GM12878 (cell line): ENCODE measurements around the gene IQGAP2. TPM values are rescaled to one million over a fixed set of nuclear protein-coding genes. Genes with fewer than 3 reads are reported as not detected.

ENCODE experiments used
- ATAC-seq: fragments of 200-7000 bp; cut with Tn5 transposase; 3 replicates; pipeline ENCODE4 v1.9.1; 2020; ENCODE audit warnings: mild to moderate bottlenecking, moderate library complexity
- BruUV-seq: library from RNA; stranded (reverse); fragments of 400-500 nt; replicated peaks from 2 replicates; lab custom pipeline; 2021; lab: Mats Ljungman, UMichigan
- CTCF ChIA-PET: fragments of 300-600 bp; sonication (Branson Sonifier 250); formaldehyde crosslinking; extraction: SDS; loops from one replicate; lab custom pipeline; 2021; ENCODE audit warnings: inconsistent platforms; lab: Yijun Ruan, JAX
- POLR2A ChIA-PET: fragments of 350-600 bp; formaldehyde crosslinking; extraction: SDS; loops from one replicate; lab custom pipeline; 2021; ENCODE audit warnings: inconsistent platforms; lab: Charles Lee
- RAD21 ChIA-PET: fragments of 300-600 bp; sonication (Branson Sonifier 250); formaldehyde crosslinking; loops from one replicate; lab custom pipeline; 2023; ENCODE audit warnings: antibody characterized with exemption; ENCODE audit not compliant: unreplicated experiment; lab: Charles Lee
- SMC1A ChIA-PET: fragments of 300-600 bp; sonication (Branson Sonifier 250); formaldehyde crosslinking; loops from one replicate; lab custom pipeline; 2023; ENCODE audit not compliant: unreplicated experiment, uncharacterized antibody; lab: Charles Lee
- DNase-seq: peaks from one replicate; pipeline ENCODE4 v3.0.0-alpha.2; 2011; ENCODE audit warnings: low read depth, low spot score
- FAIRE-seq: peaks from 3 replicates; lab custom pipeline; 2011; peaks lifted over from hg19 to GRCh38; lab: Jason Lieb, UNC
- H2AFZ ChIP-seq: 2 replicates; pipeline ENCODE4 v1.6.0; 2011; ENCODE audit warnings: low read depth, low read length, control low read depth; ENCODE audit not compliant: control insufficient read depth
- H3K27ac ChIP-seq: 2 replicates; pipeline ENCODE4 v1.5.1; 2011; ENCODE audit warnings: control low read depth; ENCODE audit not compliant: control insufficient read depth, insufficient read depth
- H3K27me3 ChIP-seq, 2 experiments: replicated peaks in 1 of 2; 2 replicates each; pipeline versions ENCODE4 v1.6.0 to v1.6.1; 2011; ENCODE audit warnings: low read length in 1 of 2; ENCODE audit not compliant: control insufficient read depth in 2 of 2, insufficient read depth in 2 of 2
- H3K36me3 ChIP-seq, 2 experiments: 2 replicates each; pipeline ENCODE4 v1.5.1; 2011; ENCODE audit warnings: low read length in 1 of 2; ENCODE audit not compliant: control insufficient read depth in 2 of 2, insufficient read depth in 2 of 2
- H3K4me1 ChIP-seq: 2 replicates; pipeline ENCODE4 v1.6.1; 2011; ENCODE audit warnings: mild to moderate bottlenecking, low read length, moderate library complexity, mixed read lengths; ENCODE audit not compliant: control insufficient read depth, insufficient read depth
- H3K4me2 ChIP-seq: 2 replicates; pipeline ENCODE4 v1.6.0; 2011; ENCODE audit warnings: control low read depth; ENCODE audit not compliant: control insufficient read depth, insufficient read depth
- H3K4me3 ChIP-seq: fragments of 200-600 bp; sonication (generic); 2 replicates; pipeline ENCODE4 v1.5.1; 2016
- H3K79me2 ChIP-seq: 2 replicates; pipeline ENCODE4 v1.6.0; 2011; ENCODE audit warnings: low read length; ENCODE audit not compliant: control insufficient read depth, insufficient read depth
- H3K9ac ChIP-seq: 2 replicates; pipeline ENCODE4 v1.8.0; 2011; ENCODE audit warnings: low read length, control low read depth, mixed read lengths; ENCODE audit not compliant: control insufficient read depth, insufficient read depth
- H3K9me3 ChIP-seq: replicated peaks from 3 replicates; pipeline ENCODE4 v1.5.1; 2011; ENCODE audit warnings: mild to moderate bottlenecking, low read length; ENCODE audit not compliant: control insufficient read depth, insufficient read depth
- H4K20me1 ChIP-seq: 2 replicates; pipeline ENCODE4 v1.6.0; 2011; ENCODE audit not compliant: control insufficient read depth, insufficient read depth
- CHD2 ChIP-seq: IDR thresholded peaks from 2 replicates; pipeline ENCODE4 v1.6.1; 2011; ENCODE audit warnings: low read depth, low read length, improper control_type of control experiment, borderline replicate concordance
- CREM ChIP-seq: IDR thresholded peaks from 2 replicates; pipeline ENCODE4 v1.6.1; 2014; ENCODE audit warnings: antibody characterized with exemption, low read depth
- EP300 ChIP-seq, 2 experiments: fragments of 150-350 bp in 1 of 2; IDR thresholded peaks; 2 replicates each; pipeline ENCODE4 v1.6.1; 2011 to 2012; ENCODE audit warnings: low read depth in 2 of 2, low read length in 2 of 2, borderline replicate concordance in 1 of 2, improper control_type of control experiment in 1 of 2, inconsistent platforms in 1 of 2; ENCODE audit not compliant: control insufficient read depth in 1 of 2
- GABPA ChIP-seq: IDR thresholded peaks from 2 replicates; pipeline ENCODE4 v1.6.1; 2014; ENCODE audit warnings: antibody characterized with exemption, low read depth, mild to moderate bottlenecking, inconsistent platforms
- JUNB ChIP-seq: IDR thresholded peaks from 2 replicates; pipeline ENCODE4 v1.6.1; 2016; ENCODE audit warnings: antibody characterized with exemption, mild to moderate bottlenecking
- JUND ChIP-seq: IDR thresholded peaks from 2 replicates; pipeline ENCODE4 v1.6.1; 2012; ENCODE audit warnings: low read depth, mild to moderate bottlenecking, low read length, improper control_type of control experiment, moderate library complexity
- MEF2A ChIP-seq: IDR thresholded peaks from 2 replicates; pipeline ENCODE4 v1.6.1; 2011; ENCODE audit warnings: low read depth, mild to moderate bottlenecking, low read length, moderate library complexity; ENCODE audit not compliant: insufficient read depth
- NFIC ChIP-seq: IDR thresholded peaks from 2 replicates; pipeline ENCODE4 v1.6.1; 2012; ENCODE audit warnings: low read depth, mild to moderate bottlenecking, inconsistent platforms, low read length, moderate library complexity
- RUNX3 ChIP-seq: IDR thresholded peaks from 2 replicates; pipeline ENCODE4 v1.6.1; 2012; ENCODE audit warnings: low read length, inconsistent platforms
- SPI1 ChIP-seq: IDR thresholded peaks from 2 replicates; pipeline ENCODE4 v1.6.1; 2011; ENCODE audit warnings: low read depth, mild to moderate bottlenecking, low read length, moderate library complexity, borderline replicate concordance; ENCODE audit not compliant: insufficient read depth
- WGBS: methylation state at CpG from one replicate; pipeline ENCODE4 v1.1.6; 2016; ENCODE audit warnings: low lambda C conversion rate; ENCODE audit not compliant: insufficient replicate concordance, insufficient coverage; ENCODE audit errors: missing lambda C conversion rate; 5-methylcytosine and 5-hydroxymethylcytosine counted together
- in situ Hi-C: fragments of 300-500 bp; cut with MboI; formaldehyde crosslinking; loops from 9 replicates; pipeline ENCODE4 v1.14.3; 2018; ENCODE audit warnings: mixed read lengths
- intact Hi-C: fragments of 100-400 bp; cut with micrococcal nuclease; formaldehyde crosslinking; loops from one replicate; pipeline ENCODE4 v1.14.2; 2022; ENCODE audit not compliant: unreplicated experiment
- polyA plus RNA-seq, 11 experiments: library from polyadenylated mRNA; depleted of rRNA in 4 of 11; unstranded in 6 of 11; stranded (reverse) in 5 of 11; fragments of >200 nt; fragmentation: Nextera tagmentation in 4 of 11; fragmentation: Illumina TruSeq in 1 of 11; extraction: Ambion mirVana in 4 of 11; extraction: Trizol in 1 of 11; gene quantifications; 1 replicate in 1 of 11; 2 replicates in 10 of 11; pipeline versions ENCODE4 v1.2.1 to v1.2.3, GENCODE V29; 2011 to 2016; ENCODE audit warnings: inconsistent platforms in 2 of 11, missing spikeins in 2 of 11, low read depth in 1 of 11
- total RNA-seq, 4 experiments: library from RNA; depleted of rRNA in 3 of 4; stranded (reverse); fragments of >200 nt in 3 of 4; fragmentation: Illumina TruSeq in 1 of 4; extraction: Trizol in 1 of 4; gene quantifications; 2 replicates each; pipeline versions ENCODE4 v1.2.1 to v1.2.3, GENCODE V29; 2013 to 2021

Gene IQGAP2
- total and polyA plus RNA-seq, 10 of the 15 experiments (the other 5 are each of a cell fraction or from before 2014, with no cell fraction given): 14.5 to 41.4 (median 21.8) TPM

GRCh38 chr5:76608833-76609232, 205.7 kb downstream of the IQGAP2 start (continued):
- TF ChIP-seq SPI1 (peak; percentile 25; the same call in 1 of the 2 replicates), MEF2A (0 out of 2 replicates have a peak, but pooled peaks have one; percentile 66), EP300 (IDR thresholded peaks at IDR 0.05; ENCODE audit: borderline replicate concordance in 1 of 2, control insufficient read depth in 1 of 2, low read depth in 2 of 2, low read length in 2 of 2) (peak in 1 of 2 experiments; percentile 23; a peak in 1 of 4 replicates), JUNB (peak; percentile 51; the same call in 1 of the 2 replicates), CREM (peak; percentile 91), RUNX3 (peak; percentile 39; the same call in 1 of the 2 replicates), GABPA (0 out of 2 replicates have a peak, but pooled peaks have one; percentile 69), JUND (no peak)

- Histone ChIP-seq H2AFZ (no peak overlapping the region), H3K36me3 (no peaks in the 10 kb centered on the region; a peak in 1 of 4 replicates), H3K9ac (no peak overlapping the region), H3K4me1 (no peaks in the 10 kb centered on the region), H4K20me1 (no peaks in the 10 kb centered on the region), H3K4me3 (no peak overlapping the region), H3K27ac (no peak overlapping the region), H3K27me3 (no peaks in the 10 kb centered on the region), H3K4me2 (no peak overlapping the region), H3K9me3 (no peaks in the 10 kb centered on the region), H3K79me2 (no peaks in the 10 kb centered on the region)
- WGBS: 100% methylated on average over 1 of the region's 1 CpG
- ChIA-PET SMC1A (interaction anchor here (1.2 to 4.7 kb wide), 5 partner anchors 10 to 165 kb away, joined by 3 to 44 read pairs (median 7); no protein-coding TSS in a partner anchor), POLR2A (no interaction called here), RAD21 (interaction anchor here (1.3 to 2.1 kb wide), 4 partner anchors 9 to 165 kb away, joined by 4 to 8 read pairs (median 4); no protein-coding TSS in a partner anchor), CTCF (interaction anchor here (0.9 to 4.9 kb wide), 5 partner anchors 9 to 165 kb away, joined by 3 to 35 read pairs (median 6); no protein-coding TSS in a partner anchor)
- ATAC-seq (no peak), FAIRE-seq (no peak), DNase-seq (no peak)
- no TSS peak for BruUV-seq
- TF ChIP-seq CHD2 (no peak), NFIC (no peak)
- in situ Hi-C loops (no loop called here), intact Hi-C loops (no loop called here)
Measured at GRCh38 chr5:76610196-76610595, 207.1 kb downstream of the IQGAP2 start.
